GM23248 (cell line): ENCODE measurements around the gene THAP2.
"Not testable (repeated sequence)": the region's sequence is repeated elsewhere in the genome, so short reads cannot be mapped to it uniquely, and the experiment has no call there.

Experiments
- EZH2 ChIP-seq: fragments of 200-600 bp; sonication (generic); IDR thresholded peaks from 2 replicates; pipeline ENCODE4 v1.6.1; 2018; ENCODE audit warnings: antibody characterized with exemption, mild to moderate bottlenecking; ENCODE audit not compliant: insufficient read depth, poor library complexity, severe bottlenecking
- EZH2phosphoT487 ChIP-seq: fragments of 200-600 bp; sonication (generic); IDR thresholded peaks from 2 replicates; pipeline ENCODE4 v1.6.1; 2018; ENCODE audit warnings: antibody characterized with exemption, moderate library complexity, mild to moderate bottlenecking, low read depth; ENCODE audit not compliant: insufficient read depth

- not testable (repeated sequence) for TF ChIP-seq EZH2, EZH2phosphoT487
Observed at GRCh38 chr12:71702181-71702580, 38.1 kb downstream of the THAP2 start.
